ENCODE measurements around the gene CST8. TPM values are rescaled to one million over a fixed set of nuclear protein-coding genes. Genes with fewer than 3 reads are reported as not detected.
A peak's percentile ranks its signal among the peaks of the same experiment; 100 is the strongest.

CST8 gene
- polyA plus RNA-seq, 2 of the 4 experiments (the other 2 are of a cell fraction), result not detected

- H3K4me3 ChIP-seq, result no peak overlapping the region
- H3K9me3 ChIP-seq, result peaks cover 15% of the 10 kb centered on the region; the same call in 2 of the 3 replicates
- H3K4me2 ChIP-seq, result no peak overlapping the region
- no peak for ATAC-seq
- TF ChIP-seq RARB (CRISPR knock-in tag; IDR thresholded peaks at IDR 0.05), result no peak
- no peak for TF ChIP-seq EHF (CRISPR knock-in tag; IDR thresholded peaks at IDR 0.05)
- TF ChIP-seq TFCP2L1 (CRISPR knock-in tag; IDR thresholded peaks at IDR 0.05), result no peak
- TF ChIP-seq HDAC2 (IDR thresholded peaks at IDR 0.05), result no peak
- no peak for TF ChIP-seq MAFK (IDR thresholded peaks at IDR 0.05; ENCODE audit: partially characterized antibody)
- TF ChIP-seq RFX5 (IDR thresholded peaks at IDR 0.05), result no peak
- TF ChIP-seq RNF2 (IDR thresholded peaks at IDR 0.05; ENCODE audit: borderline replicate concordance, low read depth), result no peak
- no peak for TF ChIP-seq MAZ (IDR thresholded peaks at IDR 0.05; ENCODE audit: borderline replicate concordance, low read depth, low read length)
- no peaks in the 10 kb centered on the region for H3K4me1 ChIP-seq
- WGBS (ENCODE audit: missing lambda C conversion rate), result 0% methylated on average over 1 of the region's 1 CpG
- no peak overlapping the region for H3K27ac ChIP-seq
- ChIA-PET CTCF (no interaction called here), POLR2A (no interaction called here)
- peak in 1 of 2 experiments; percentile 12 for DNase-seq (ENCODE audit: low read depth in 1 of 2, low spot score in 1 of 2)
- no peak for FAIRE-seq
Observed at GRCh38 chr20:23528867-23529431, 38.0 kb downstream of the CST8 start.

GRCh38 chr20:23530937-23531567 is 40.1 kb downstream of the CST8 start:
- Histone ChIP-seq H3K4me2 (no peak overlapping the region), H3K4me1 (no peaks in the 10 kb centered on the region), H3K9me3 (peaks cover 15% of the 10 kb centered on the region; the same call in 2 of the 3 replicates), H3K4me3 (no peak overlapping the region), H3K27ac (no peak overlapping the region)
- POLR2A ChIA-PET, result no interaction called here
- FAIRE-seq (no peak), ATAC-seq (no peak), DNase-seq (ENCODE audit: low read depth in 1 of 2, low spot score in 1 of 2) (no peak)
- TF ChIP-seq FOXS1 (CRISPR knock-in tag; IDR thresholded peaks at IDR 0.05), result no peak
- 0% methylated on average over 1 of the region's 1 CpG for WGBS (ENCODE audit: missing lambda C conversion rate)
- CTCF ChIA-PET, result interaction anchor here (0.6 to 0.9 kb wide), 2 partner anchors 23 to 57 kb away, joined by 3 read pairs; no protein-coding TSS in a partner anchor

- DNase-seq (ENCODE audit: low read depth in 1 of 2, low spot score in 1 of 2) (no peak), ATAC-seq (no peak), FAIRE-seq (no peak)
- Histone ChIP-seq H3K27ac (no peak overlapping the region), H3K9me3 (peaks cover 15% of the 10 kb centered on the region; the same call in 2 of the 3 replicates), H3K4me3 (no peak overlapping the region), H3K4me1 (no peaks in the 10 kb centered on the region), H3K4me2 (no peak overlapping the region)
- 4% methylated on average over 1 of the region's 1 CpG for WGBS (ENCODE audit: missing lambda C conversion rate)
- TF ChIP-seq SMC3 (IDR thresholded peaks at IDR 0.05), result no peak
- no peak for TF ChIP-seq CEBPB (IDR thresholded peaks at IDR 0.05)
- TF ChIP-seq NPAS2 (CRISPR knock-in tag; IDR thresholded peaks at IDR 0.05; ENCODE audit: borderline replicate concordance), result no peak
- TF ChIP-seq NR3C1 (IDR thresholded peaks at IDR 0.05), result no peak
- no peak for TF ChIP-seq MAZ (IDR thresholded peaks at IDR 0.05; ENCODE audit: borderline replicate concordance, low read depth, low read length)
- TF ChIP-seq ELK1 (IDR thresholded peaks at IDR 0.05; ENCODE audit: low read depth, low read length), result no peak
- TF ChIP-seq CHD2 (IDR thresholded peaks at IDR 0.05; ENCODE audit: low read length, partially characterized antibody), result no peak
- TF ChIP-seq EHMT2 (IDR thresholded peaks at IDR 0.05; ENCODE audit: low read depth), result no peak
- TF ChIP-seq EP300 (IDR thresholded peaks at IDR 0.05), result no peak
- ChIA-PET POLR2A (no interaction called here), CTCF (interaction anchor here (1.3 kb wide), 1 partner anchor 91 kb away, joined by 3 read pairs; no protein-coding TSS in a partner anchor)
Observed at GRCh38 chr20:23532533-23532932, 41.6 kb downstream of the CST8 start.

- FAIRE-seq (no peak), ATAC-seq (no peak), DNase-seq (ENCODE audit: low read depth in 1 of 2, low spot score in 1 of 2) (no peak)
- ChIA-PET CTCF (interaction anchor here (1.3 kb wide), 1 partner anchor 91 kb away, joined by 3 read pairs; no protein-coding TSS in a partner anchor), POLR2A (no interaction called here)
- Histone ChIP-seq H3K4me1 (no peaks in the 10 kb centered on the region), H3K9me3 (peaks cover 10% of the 10 kb centered on the region; the same call in 2 of the 3 replicates), H3K4me3 (no peak overlapping the region), H3K4me2 (no peak overlapping the region), H3K27ac (no peak overlapping the region)
- TF ChIP-seq TFCP2L1 (CRISPR knock-in tag; IDR thresholded peaks at IDR 0.05), result no peak
- TF ChIP-seq ZFP36 (IDR thresholded peaks at IDR 0.05; ENCODE audit: borderline replicate concordance, partially characterized antibody), result no peak
- no peak for TF ChIP-seq POLR2A (IDR thresholded peaks at IDR 0.05; ENCODE audit: low read length)
- no peak for TF ChIP-seq RARB (CRISPR knock-in tag; IDR thresholded peaks at IDR 0.05)
- TF ChIP-seq MAZ (IDR thresholded peaks at IDR 0.05; ENCODE audit: borderline replicate concordance, low read depth, low read length), result no peak
- no peak for TF ChIP-seq FOSB (CRISPR knock-in tag; IDR thresholded peaks at IDR 0.05)
- no peak for TF ChIP-seq SMC3 (IDR thresholded peaks at IDR 0.05)
- no peak for TF ChIP-seq CHD4 (IDR thresholded peaks at IDR 0.05; ENCODE audit: borderline replicate concordance)
- no peak for TF ChIP-seq GATA3 (IDR thresholded peaks at IDR 0.05; ENCODE audit: borderline replicate concordance)
- TF ChIP-seq CHD2 (IDR thresholded peaks at IDR 0.05; ENCODE audit: low read length, partially characterized antibody), result no peak
- TF ChIP-seq CEBPB (IDR thresholded peaks at IDR 0.05), result no peak
- TF ChIP-seq ZNF302 (CRISPR knock-in tag; IDR thresholded peaks at IDR 0.05), result no peak
- TF ChIP-seq EP300 (IDR thresholded peaks at IDR 0.05), result no peak
- TF ChIP-seq MAX (IDR thresholded peaks at IDR 0.05), result no peak
Observed at GRCh38 chr20:23533161-23533560, 42.2 kb downstream of the CST8 start.

Data from A549 (cell line).